WERI-Rb-1 (cell line): ENCODE data around the gene CNOT3.

Source experiments
- DNase-seq: peaks from one replicate; pipeline ENCODE4 v3.0.0-alpha.2; 2020
- H3K27ac ChIP-seq: fragments of 250-450 bp; sonication (Bioruptor Pico); 2 replicates; pipeline ENCODE4 v1.5.1; 2020; ENCODE audit warnings: mild to moderate bottlenecking, moderate library complexity
- H3K27me3 ChIP-seq: fragments of 250-450 bp; sonication (Bioruptor Pico); 2 replicates; pipeline ENCODE4 v1.5.1; 2021; ENCODE audit warnings: mild to moderate bottlenecking, low read depth, moderate library complexity; ENCODE audit not compliant: insufficient read depth, severe bottlenecking
- H3K36me3 ChIP-seq: fragments of 250-450 bp; sonication (Bioruptor Pico); 2 replicates; pipeline ENCODE4 v1.5.1; 2020; ENCODE audit warnings: mild to moderate bottlenecking, moderate library complexity
- H3K4me3 ChIP-seq: 2 replicates; pipeline ENCODE4 v1.5.1; 2011; ENCODE audit warnings: low read depth, mild to moderate bottlenecking, control low read depth, low read length
- H3K9me3 ChIP-seq: fragments of 250-450 bp; sonication (Bioruptor Pico); 2 replicates; pipeline ENCODE4 v1.5.1; 2021; ENCODE audit warnings: mild to moderate bottlenecking, moderate library complexity; ENCODE audit not compliant: severe bottlenecking
- TF ChIP-seq, protein P1 (sequence below): IDR thresholded peaks from 2 replicates; pipeline ENCODE4 v1.5.1; 2011; ENCODE audit warnings: low read depth, mild to moderate bottlenecking, control low read depth, inconsistent platforms, low read length

The CNOT3 gene

DNA sequence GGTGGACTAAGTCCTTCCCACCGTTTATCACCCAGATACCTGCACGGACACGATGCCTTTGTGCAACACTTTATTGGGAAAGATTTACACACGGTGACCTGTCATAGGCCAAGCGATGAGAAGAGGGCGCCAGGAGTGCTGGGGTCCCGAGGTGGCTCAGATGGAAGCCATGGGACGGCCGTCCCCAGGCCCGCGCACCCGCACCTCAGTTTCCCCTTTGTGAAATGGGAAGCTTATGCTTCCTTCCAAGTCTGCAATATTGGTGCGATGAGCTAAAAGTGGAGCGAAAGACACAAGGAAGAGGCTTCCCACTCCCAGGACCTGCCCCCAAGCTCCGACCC is 35.8 kb downstream of the CNOT3 start:
- Histone ChIP-seq H3K27me3 (no peaks in the 10 kb centered on the region), H3K9me3 (no peaks in the 10 kb centered on the region), H3K36me3 (peaks cover 11% of the 10 kb centered on the region), H3K27ac (no peak overlapping the region), H3K4me3 (no peak overlapping the region)
- no peak for DNase-seq
- TF ChIP-seq, protein P1, sequence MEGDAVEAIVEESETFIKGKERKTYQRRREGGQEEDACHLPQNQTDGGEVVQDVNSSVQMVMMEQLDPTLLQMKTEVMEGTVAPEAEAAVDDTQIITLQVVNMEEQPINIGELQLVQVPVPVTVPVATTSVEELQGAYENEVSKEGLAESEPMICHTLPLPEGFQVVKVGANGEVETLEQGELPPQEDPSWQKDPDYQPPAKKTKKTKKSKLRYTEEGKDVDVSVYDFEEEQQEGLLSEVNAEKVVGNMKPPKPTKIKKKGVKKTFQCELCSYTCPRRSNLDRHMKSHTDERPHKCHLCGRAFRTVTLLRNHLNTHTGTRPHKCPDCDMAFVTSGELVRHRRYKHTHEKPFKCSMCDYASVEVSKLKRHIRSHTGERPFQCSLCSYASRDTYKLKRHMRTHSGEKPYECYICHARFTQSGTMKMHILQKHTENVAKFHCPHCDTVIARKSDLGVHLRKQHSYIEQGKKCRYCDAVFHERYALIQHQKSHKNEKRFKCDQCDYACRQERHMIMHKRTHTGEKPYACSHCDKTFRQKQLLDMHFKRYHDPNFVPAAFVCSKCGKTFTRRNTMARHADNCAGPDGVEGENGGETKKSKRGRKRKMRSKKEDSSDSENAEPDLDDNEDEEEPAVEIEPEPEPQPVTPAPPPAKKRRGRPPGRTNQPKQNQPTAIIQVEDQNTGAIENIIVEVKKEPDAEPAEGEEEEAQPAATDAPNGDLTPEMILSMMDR = no peak

DNA sequence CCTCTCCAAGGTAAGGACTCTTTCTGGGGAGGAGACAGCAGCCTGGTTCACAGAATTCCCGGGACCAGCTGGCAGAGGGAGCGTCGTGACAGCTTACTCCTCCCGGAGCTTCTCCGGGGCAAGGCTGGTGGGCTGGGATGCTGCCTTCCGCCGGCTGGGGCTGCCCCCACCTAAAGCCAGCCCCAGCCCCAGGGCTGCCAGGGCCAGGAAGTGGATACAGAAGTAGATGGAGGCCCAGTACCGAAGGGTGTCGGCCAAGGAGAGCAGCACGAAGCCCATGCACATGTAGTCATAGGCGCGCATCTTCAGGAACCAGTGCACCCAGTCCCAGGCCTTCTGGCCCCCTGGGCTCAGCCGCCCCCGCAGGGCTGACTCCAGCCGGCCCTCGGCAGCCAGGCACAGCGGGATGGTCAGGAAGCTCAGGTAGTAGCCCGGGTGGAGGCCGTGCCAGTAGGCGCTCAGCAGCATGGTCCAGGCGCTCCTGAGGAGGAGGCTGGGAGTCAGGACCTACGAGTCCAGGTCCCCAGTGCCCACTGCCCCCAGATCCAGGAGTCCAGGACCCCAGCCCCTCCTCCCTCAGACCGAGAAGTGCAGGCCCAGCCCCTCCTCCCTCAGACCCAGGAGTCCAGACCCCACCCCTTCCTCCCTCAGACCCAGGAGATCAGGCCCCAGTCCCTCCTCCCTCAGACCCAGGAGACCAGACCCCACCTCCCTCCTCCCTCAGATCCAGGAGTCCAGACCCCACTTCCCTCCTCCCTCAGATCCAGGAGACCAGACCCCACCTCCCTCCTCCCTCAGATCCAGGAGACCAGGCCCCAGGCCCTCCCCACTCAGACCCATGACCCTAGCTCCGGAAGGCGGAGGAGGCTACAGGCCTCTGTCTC is 36.6 kb downstream of the CNOT3 start:
- H3K4me3 ChIP-seq = no peak overlapping the region
- TF ChIP-seq, protein P1 = no peak
- no peaks in the 10 kb centered on the region for H3K27me3 ChIP-seq
- H3K9me3 ChIP-seq = no peaks in the 10 kb centered on the region
- DNase-seq = no peak
- peaks cover 20% of the 10 kb centered on the region for H3K36me3 ChIP-seq
- no peak overlapping the region for H3K27ac ChIP-seq

DNA sequence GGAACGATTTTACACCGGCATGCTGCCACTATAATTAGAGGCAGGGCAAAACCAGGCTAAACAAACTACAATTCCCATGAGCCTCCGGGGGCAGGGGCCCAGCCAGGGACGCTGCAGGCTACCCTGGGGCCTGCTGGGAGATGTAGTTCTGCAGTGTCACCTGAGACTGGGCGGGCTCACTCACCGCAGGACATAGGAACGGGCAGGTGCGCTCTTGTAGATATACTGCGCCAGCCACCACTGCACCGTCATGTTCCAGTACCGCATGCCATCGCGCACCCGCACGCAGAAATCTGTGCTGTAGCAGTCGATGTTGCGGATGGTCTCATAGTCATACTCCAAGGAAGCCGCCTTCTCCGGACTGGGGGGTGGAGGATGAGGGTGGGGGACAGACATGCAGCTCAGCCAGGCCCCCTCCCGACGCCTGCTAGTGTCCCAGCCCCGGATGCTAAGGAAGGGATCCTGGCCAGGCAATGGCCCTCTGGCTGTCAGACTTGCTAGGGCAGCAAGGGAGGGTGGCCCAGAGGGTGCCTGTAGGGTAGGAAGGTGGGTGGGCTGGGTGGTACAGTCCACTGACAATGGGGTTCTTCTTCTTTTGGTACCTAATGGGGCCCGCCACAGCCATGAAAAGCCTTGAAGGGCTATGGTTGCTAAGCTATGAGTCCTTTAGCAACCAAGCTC is 41.2 kb downstream of the CNOT3 start:
- no peaks in the 10 kb centered on the region for H3K27me3 ChIP-seq
- TF ChIP-seq, protein P1 = no peak
- H3K4me3 ChIP-seq = no peak overlapping the region
- peaks cover 34% of the 10 kb centered on the region for H3K36me3 ChIP-seq
- DNase-seq = no peak
- no peak overlapping the region for H3K27ac ChIP-seq
- H3K9me3 ChIP-seq = no peaks in the 10 kb centered on the region

DNA sequence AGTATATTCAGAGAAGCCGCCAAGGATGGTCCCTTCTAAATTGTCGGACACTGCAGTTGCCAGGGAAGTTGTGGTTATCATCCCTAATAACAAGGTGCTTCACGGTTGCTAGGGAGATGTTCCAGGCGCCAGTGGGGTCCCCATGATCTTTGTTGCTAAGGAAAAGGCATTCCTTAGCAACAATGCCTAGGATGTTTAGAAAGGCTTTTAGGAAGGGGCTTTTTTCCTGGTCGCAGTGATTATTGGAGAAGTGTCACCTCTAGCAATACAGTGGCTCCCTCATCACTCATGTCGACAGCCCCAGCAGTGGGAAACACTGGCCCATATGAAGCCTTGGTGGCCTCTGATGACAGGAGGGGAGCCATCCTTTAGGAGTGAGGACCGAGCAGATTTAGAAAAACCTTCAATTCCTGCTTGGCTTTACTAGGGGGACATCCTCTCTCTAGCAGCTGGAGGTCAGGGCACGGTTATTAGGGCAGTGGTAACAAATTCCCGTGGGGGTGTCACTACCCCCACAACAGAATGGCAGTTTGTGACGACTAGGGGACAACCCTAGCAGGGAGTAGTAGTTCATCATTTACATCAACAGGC is 41.8 kb downstream of the CNOT3 start:
- Histone ChIP-seq H3K27me3 (no peaks in the 10 kb centered on the region), H3K4me3 (no peak overlapping the region), H3K36me3 (peaks cover 34% of the 10 kb centered on the region), H3K27ac (no peak overlapping the region), H3K9me3 (no peaks in the 10 kb centered on the region)
- DNase-seq = no peak
- TF ChIP-seq, protein P1 = no peak

DNA sequence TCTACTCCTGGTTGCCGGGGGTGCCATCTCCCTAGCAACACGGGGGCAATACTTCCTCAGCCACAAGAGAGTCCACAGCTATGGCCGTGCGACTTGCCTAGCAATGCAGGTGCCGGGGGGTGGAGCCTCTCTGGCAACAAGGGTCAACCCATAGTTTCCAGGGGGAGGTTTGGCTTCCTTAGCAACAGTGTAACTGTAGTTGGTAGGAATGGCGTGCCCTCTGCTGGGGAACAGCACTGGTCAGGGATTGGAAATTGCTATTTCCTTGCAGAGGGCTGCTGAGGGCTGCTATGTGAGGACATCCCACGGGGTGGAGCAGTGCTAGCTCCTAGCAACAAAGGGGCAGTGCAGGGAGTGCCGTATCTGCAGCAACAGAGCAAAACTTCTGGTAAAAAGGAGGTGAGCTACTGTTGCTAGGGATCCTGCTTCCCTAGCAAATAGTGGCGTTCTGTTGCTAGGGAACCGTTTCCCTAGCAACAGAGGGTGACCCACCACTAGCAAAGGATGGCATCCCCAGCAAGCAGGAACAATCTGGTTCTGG is 42.4 kb downstream of the CNOT3 start:
- no peak overlapping the region for H3K4me3 ChIP-seq
- no peaks in the 10 kb centered on the region for H3K9me3 ChIP-seq
- peaks cover 34% of the 10 kb centered on the region for H3K36me3 ChIP-seq
- no peak overlapping the region for H3K27ac ChIP-seq
- TF ChIP-seq, protein P1 = no peak
- DNase-seq = no peak
- no peaks in the 10 kb centered on the region for H3K27me3 ChIP-seq
